ENCODE measurements around the gene CREG2.

Gene CREG2

GRCh38 chr2:101408925-101409324 lies 21.6 kb upstream of the CREG2 start:
- DNase-seq = no peak

GRCh38 chr2:101405351-101405899 lies 18.1 kb upstream of the CREG2 start:
- DNase-seq = no peak

GRCh38 chr2:101403745-101404144 lies 16.4 kb upstream of the CREG2 start:
- DNase-seq = no peak

GRCh38 chr2:101402630-101403029 lies 15.3 kb upstream of the CREG2 start:
- DNase-seq = no peak

- no peak for DNase-seq
Measured at GRCh38 chr2:101401906-101402305, 14.6 kb upstream of the CREG2 start.

- DNase-seq = no peak
Measured at GRCh38 chr2:101401326-101401665, 14.0 kb upstream of the CREG2 start.

- DNase-seq = no peak
Measured at GRCh38 chr2:101400506-101401325, 13.4 kb upstream of the CREG2 start.

GRCh38 chr2:101400048-101400447 lies 12.7 kb upstream of the CREG2 start:
- no peak for DNase-seq

- no peak for DNase-seq
Measured at GRCh38 chr2:101399021-101399799, 11.9 kb upstream of the CREG2 start.

GRCh38 chr2:101398116-101398821 lies 11.0 kb upstream of the CREG2 start:
- DNase-seq = no peak

GRCh38 chr2:101396316-101396717 lies 9.0 kb upstream of the CREG2 start:
- no peak for DNase-seq

- DNase-seq = no peak
Measured at GRCh38 chr2:101395545-101396315, 8.4 kb upstream of the CREG2 start.

GRCh38 chr2:101388232-101388631 lies 929 bp upstream of the CREG2 start:
- DNase-seq = no peak

- peak; percentile 14 for DNase-seq
Measured at GRCh38 chr2:101386599-101387150, 628 bp downstream of the CREG2 start.

- DNase-seq = no peak
Measured at GRCh38 chr2:101383016-101383541, 4.2 kb downstream of the CREG2 start.

- no peak for DNase-seq
Measured at GRCh38 chr2:101382442-101382841, 4.9 kb downstream of the CREG2 start.

GRCh38 chr2:101380376-101380775 lies 6.9 kb downstream of the CREG2 start:
- DNase-seq = no peak

GRCh38 chr2:101379091-101379490 lies 8.2 kb downstream of the CREG2 start:
- DNase-seq = no peak

- no peak for DNase-seq
Measured at GRCh38 chr2:101375653-101376052, 11.7 kb downstream of the CREG2 start.

- DNase-seq = no peak
Measured at GRCh38 chr2:101374821-101375561, 12.3 kb downstream of the CREG2 start.

GRCh38 chr2:101372792-101373191 lies 14.5 kb downstream of the CREG2 start:
- no peak for DNase-seq
